OCI-LY3 (cell line): ENCODE results near the gene SAMD9.
"Not testable (repeated sequence)": the region's sequence is repeated elsewhere in the genome, so short reads cannot be mapped to it uniquely, and the experiment has no call there.

Experiments
- H2AFZ ChIP-seq: fragments of 200-600, 300-600 bp; shearing (Covaris generic); 2 replicates; pipeline ENCODE4 v1.6.0; 2014; ENCODE audit warnings: antibody characterized with exemption, low read depth, low read length
- H3K27ac ChIP-seq: fragments of 200-600, 300-600 bp; sonication (generic); 2 replicates; pipeline ENCODE4 v1.5.1; 2014; ENCODE audit warnings: mild to moderate bottlenecking, low read length, moderate library complexity, mixed read lengths
- H3K27me3 ChIP-seq: fragments of 200-600, 300-600 bp; sonication (generic); 2 replicates; pipeline ENCODE4 v1.6.1; 2014; ENCODE audit warnings: low read depth, low read length, mixed read lengths
- H3K36me3 ChIP-seq: fragments of 200-600, 300-600 bp; sonication (generic); replicated peaks from 2 replicates; pipeline ENCODE3; 2014; ENCODE audit warnings: low read depth, low read length, mixed read lengths
- H3K4me1 ChIP-seq: fragments of 300-600, 200-600 bp; sonication (generic); 2 replicates; pipeline ENCODE4 v1.6.1; 2014; ENCODE audit warnings: low read length, mixed read lengths
- H3K4me2 ChIP-seq: fragments of 200-600, 300-600 bp; sonication (generic); 2 replicates; pipeline ENCODE4 v1.6.1; 2014; ENCODE audit warnings: low read length, mixed read lengths
- H3K4me3 ChIP-seq: fragments of 300-600, 200-600 bp; sonication (generic); 2 replicates; pipeline ENCODE4 v1.5.1; 2014; ENCODE audit warnings: antibody characterized with exemption, mild to moderate bottlenecking, low read length, moderate library complexity
- H3K79me2 ChIP-seq: fragments of 300-600, 200-600 bp; shearing (Covaris generic); 2 replicates; pipeline ENCODE4 v1.6.1; 2014; ENCODE audit warnings: mild to moderate bottlenecking, low read length, mixed read lengths
- H3K9ac ChIP-seq: fragments of 300-600, 200-600 bp; shearing (Covaris generic); 2 replicates; pipeline ENCODE4 v1.6.0; 2014; ENCODE audit warnings: mild to moderate bottlenecking, low read length, moderate library complexity
- H3K9me3 ChIP-seq: fragments of 200-600, 300-600 bp; shearing (Covaris generic); 2 replicates; pipeline ENCODE4 v1.6.1; 2014; ENCODE audit warnings: low read length, mixed read lengths; ENCODE audit not compliant: insufficient read depth
- H4K20me1 ChIP-seq: fragments of 200-600, 300-600 bp; sonication (generic); 2 replicates; pipeline ENCODE4 v1.6.1; 2016; ENCODE audit warnings: low read length, mixed read lengths; ENCODE audit not compliant: insufficient read depth
- EZH2phosphoT487 ChIP-seq: fragments of 200-600 bp; shearing (Covaris generic); IDR thresholded peaks from 2 replicates; pipeline ENCODE4 v1.6.1; 2018; ENCODE audit warnings: antibody characterized with exemption, mixed run types, low read depth
- TF ChIP-seq, protein P1 (sequence below): fragments of 200-600, 300-600 bp; sonication (generic); IDR thresholded peaks from 2 replicates; pipeline ENCODE4 v1.5.1; 2014; ENCODE audit warnings: antibody characterized with exemption, low read length, low read depth

Gene SAMD9

GRCh38 chr7:93108003-93108402, 9.8 kb downstream of the SAMD9 start:
- no peaks in the 10 kb centered on the region for H3K27me3 ChIP-seq
- no peak overlapping the region for H3K27ac ChIP-seq
- no peaks in the 10 kb centered on the region for H3K4me1 ChIP-seq
- TF ChIP-seq, protein P1, sequence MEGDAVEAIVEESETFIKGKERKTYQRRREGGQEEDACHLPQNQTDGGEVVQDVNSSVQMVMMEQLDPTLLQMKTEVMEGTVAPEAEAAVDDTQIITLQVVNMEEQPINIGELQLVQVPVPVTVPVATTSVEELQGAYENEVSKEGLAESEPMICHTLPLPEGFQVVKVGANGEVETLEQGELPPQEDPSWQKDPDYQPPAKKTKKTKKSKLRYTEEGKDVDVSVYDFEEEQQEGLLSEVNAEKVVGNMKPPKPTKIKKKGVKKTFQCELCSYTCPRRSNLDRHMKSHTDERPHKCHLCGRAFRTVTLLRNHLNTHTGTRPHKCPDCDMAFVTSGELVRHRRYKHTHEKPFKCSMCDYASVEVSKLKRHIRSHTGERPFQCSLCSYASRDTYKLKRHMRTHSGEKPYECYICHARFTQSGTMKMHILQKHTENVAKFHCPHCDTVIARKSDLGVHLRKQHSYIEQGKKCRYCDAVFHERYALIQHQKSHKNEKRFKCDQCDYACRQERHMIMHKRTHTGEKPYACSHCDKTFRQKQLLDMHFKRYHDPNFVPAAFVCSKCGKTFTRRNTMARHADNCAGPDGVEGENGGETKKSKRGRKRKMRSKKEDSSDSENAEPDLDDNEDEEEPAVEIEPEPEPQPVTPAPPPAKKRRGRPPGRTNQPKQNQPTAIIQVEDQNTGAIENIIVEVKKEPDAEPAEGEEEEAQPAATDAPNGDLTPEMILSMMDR: no peak
- TF ChIP-seq EZH2phosphoT487: no peak
- no peak overlapping the region for H3K9ac ChIP-seq
- no peak overlapping the region for H3K4me3 ChIP-seq
- H2AFZ ChIP-seq: no peak overlapping the region
- peaks cover 6% of the 10 kb centered on the region; the same call in 1 of the 2 replicates for H3K9me3 ChIP-seq
- no peaks in the 10 kb centered on the region for H4K20me1 ChIP-seq
- no peaks in the 10 kb centered on the region for H3K79me2 ChIP-seq
- H3K4me2 ChIP-seq: no peak overlapping the region
- peaks cover 32% of the 10 kb centered on the region for H3K36me3 ChIP-seq

DNA sequence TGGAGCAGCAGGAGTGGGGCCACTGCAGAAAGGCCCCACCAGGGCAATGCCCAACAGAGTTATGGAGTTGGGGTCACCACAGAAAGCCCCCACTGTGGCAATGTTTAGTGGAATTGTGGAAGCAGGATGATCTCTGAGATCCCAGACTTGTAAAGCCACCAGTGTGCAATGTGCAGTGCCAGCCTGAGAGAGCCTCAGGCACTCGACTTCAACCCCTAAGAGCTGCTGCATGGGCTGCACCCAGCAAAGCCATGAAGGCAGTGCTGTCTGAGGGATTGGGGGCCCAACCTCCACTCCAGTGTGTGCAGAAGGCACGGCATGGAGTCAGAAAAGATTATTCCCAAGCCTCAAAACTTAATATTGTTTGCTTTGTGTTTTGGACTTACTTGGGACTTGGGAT, 20.4 kb downstream of the SAMD9 start:
- H3K9me3 ChIP-seq: peaks cover 6% of the 10 kb centered on the region; the same call in 1 of the 2 replicates
- H3K79me2 ChIP-seq: no peaks in the 10 kb centered on the region
- H3K27ac ChIP-seq: no peak overlapping the region
- no peak overlapping the region for H3K4me2 ChIP-seq
- H3K9ac ChIP-seq: no peak overlapping the region
- H3K36me3 ChIP-seq: no peaks in the 10 kb centered on the region
- no peak overlapping the region for H2AFZ ChIP-seq
- H3K27me3 ChIP-seq: no peaks in the 10 kb centered on the region
- H3K4me1 ChIP-seq: peaks cover 11% of the 10 kb centered on the region; the same call in 1 of the 2 replicates
- H3K4me3 ChIP-seq: no peak overlapping the region
- H4K20me1 ChIP-seq: no peaks in the 10 kb centered on the region
- TF ChIP-seq, protein P1: no peak
- TF ChIP-seq EZH2phosphoT487: no peak

DNA sequence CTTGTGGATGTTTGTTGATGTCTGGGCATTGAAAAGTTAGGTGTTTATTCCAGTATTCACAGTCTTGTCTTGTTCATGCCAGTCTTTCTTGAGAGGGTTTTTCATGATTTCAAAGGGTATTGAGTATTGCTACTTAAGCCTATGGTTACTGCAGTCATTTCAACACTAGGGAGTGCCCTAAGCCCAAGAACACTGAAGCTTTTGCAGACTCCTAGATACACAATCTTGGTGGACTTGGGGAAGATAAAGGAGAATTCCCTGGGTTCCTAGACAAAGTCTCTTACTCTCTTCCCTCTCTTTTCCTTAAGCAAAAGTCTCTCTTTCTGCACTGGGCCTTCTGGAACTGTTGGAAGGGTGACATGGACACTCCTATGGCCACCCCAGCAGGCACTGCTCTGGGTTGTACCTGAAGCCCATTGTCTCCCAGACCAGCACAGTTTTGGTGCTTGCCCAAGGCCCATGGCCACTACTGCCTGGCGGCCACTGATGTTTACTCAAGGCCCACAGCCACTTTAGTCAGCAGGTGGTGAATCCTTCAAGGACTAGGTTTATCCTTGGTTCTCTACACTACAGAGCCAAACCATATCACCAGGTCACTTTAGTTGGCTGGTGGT, 24.9 kb downstream of the SAMD9 start:
- Histone ChIP-seq H3K27me3 (no peaks in the 10 kb centered on the region), H2AFZ (no peak overlapping the region), H3K4me1 (no peaks in the 10 kb centered on the region), H3K9me3 (peaks cover 12% of the 10 kb centered on the region; the same call in 1 of the 2 replicates), H3K4me3 (no peak overlapping the region), H3K4me2 (no peak overlapping the region), H3K36me3 (no peaks in the 10 kb centered on the region), H3K27ac (no peak overlapping the region), H4K20me1 (no peaks in the 10 kb centered on the region), H3K9ac (no peak overlapping the region), H3K79me2 (no peaks in the 10 kb centered on the region)
- TF ChIP-seq, protein P1: peak; percentile 55
- no peak for TF ChIP-seq EZH2phosphoT487

GRCh38 chr7:93073357-93073756, 44.4 kb downstream of the SAMD9 start:
- H2AFZ ChIP-seq, H4K20me1 ChIP-seq, H3K4me1 ChIP-seq, H3K4me3 ChIP-seq, H3K27ac ChIP-seq, H3K79me2 ChIP-seq, H3K9me3 ChIP-seq, H3K4me2 ChIP-seq, H3K36me3 ChIP-seq, H3K27me3 ChIP-seq, H3K9ac ChIP-seq: not testable (repeated sequence)
